Measurements from ENCODE around the gene SLC16A4. TPM values are rescaled to one million over a fixed set of nuclear protein-coding genes. Genes with fewer than 3 reads are reported as not detected.

Gene SLC16A4
- total and polyA plus RNA-seq, 2 experiments from 2014 or later, result 0.94 to 1.6 TPM

DNA sequence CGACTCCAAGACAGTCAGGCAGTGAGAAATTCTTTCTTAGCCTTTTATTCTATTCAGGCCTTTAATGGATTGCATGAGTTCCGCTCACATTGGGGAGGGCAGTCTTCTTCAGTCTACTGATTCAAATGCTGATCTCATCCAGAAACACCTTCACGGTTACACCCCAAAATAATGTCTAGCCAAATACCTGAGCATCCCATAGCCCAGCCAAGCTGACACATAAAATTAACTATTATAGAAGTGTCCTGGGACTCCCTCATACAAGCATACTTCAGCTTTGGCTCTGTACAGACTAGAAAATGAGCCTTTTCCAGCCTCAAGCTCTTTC, 3.6 kb upstream of the SLC16A4 start (continued):
- TF ChIP-seq, protein P1, sequence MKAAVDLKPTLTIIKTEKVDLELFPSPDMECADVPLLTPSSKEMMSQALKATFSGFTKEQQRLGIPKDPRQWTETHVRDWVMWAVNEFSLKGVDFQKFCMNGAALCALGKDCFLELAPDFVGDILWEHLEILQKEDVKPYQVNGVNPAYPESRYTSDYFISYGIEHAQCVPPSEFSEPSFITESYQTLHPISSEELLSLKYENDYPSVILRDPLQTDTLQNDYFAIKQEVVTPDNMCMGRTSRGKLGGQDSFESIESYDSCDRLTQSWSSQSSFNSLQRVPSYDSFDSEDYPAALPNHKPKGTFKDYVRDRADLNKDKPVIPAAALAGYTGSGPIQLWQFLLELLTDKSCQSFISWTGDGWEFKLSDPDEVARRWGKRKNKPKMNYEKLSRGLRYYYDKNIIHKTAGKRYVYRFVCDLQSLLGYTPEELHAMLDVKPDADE (IDR thresholded peaks at IDR 0.05), result no peak
- TF ChIP-seq CREB1 (CRISPR knock-in tag; IDR thresholded peaks at IDR 0.05; ENCODE audit: low read depth), result no peak

DNA sequence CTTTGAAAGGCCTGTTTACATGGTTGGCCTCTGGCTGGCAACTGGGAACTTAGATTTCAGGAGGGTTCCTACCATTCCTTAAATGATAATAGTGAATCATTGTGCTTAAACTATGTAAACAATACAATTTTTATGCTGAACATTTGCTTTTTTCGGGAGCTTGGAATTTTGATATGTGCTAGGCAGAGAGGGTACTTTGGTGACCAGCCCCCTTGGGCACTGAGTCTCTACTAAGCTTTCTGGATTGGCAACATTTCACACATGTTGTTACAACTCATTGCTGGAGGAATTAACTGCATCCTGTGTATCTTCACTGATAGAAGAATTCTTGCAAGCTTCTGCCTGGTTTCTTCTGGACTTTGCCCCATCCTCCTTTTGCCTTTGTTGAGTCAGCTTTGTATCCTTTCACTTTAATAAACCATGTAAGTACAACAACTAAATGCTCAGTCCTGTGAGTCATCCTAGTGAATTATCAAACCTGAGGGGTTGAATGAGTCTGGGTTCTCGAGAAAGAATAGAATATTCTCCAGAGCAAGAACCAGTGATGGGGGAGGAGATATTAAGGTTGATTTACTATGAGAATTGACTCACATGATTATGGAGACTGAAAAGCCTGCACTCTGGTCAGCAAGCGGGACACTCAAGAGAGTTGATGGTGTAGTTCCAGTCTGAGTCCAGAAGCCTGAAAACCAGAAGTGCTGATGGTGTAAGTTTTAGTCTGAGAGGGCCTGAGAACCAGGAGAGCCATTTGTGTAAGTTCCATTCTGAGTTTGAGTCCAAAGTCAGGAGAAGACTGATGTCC, 3.1 kb upstream of the SLC16A4 start:
- no peaks in the 10 kb centered on the region for H3K27me3 Mint-ChIP-seq (ENCODE audit: insufficient read depth, low read depth, poor library complexity)
- TF ChIP-seq, protein P1 (IDR thresholded peaks at IDR 0.05), result no peak
- no peak for TF ChIP-seq EZH2 (IDR thresholded peaks at IDR 0.05; ENCODE audit: low read depth, unreplicated experiment)
- TF ChIP-seq ZNF114 (CRISPR knock-in tag; IDR thresholded peaks at IDR 0.05), result no peak
- no peak for TF ChIP-seq EZH2phosphoT487 (IDR thresholded peaks at IDR 0.05; ENCODE audit: unreplicated experiment)
- TF ChIP-seq, protein P2, sequence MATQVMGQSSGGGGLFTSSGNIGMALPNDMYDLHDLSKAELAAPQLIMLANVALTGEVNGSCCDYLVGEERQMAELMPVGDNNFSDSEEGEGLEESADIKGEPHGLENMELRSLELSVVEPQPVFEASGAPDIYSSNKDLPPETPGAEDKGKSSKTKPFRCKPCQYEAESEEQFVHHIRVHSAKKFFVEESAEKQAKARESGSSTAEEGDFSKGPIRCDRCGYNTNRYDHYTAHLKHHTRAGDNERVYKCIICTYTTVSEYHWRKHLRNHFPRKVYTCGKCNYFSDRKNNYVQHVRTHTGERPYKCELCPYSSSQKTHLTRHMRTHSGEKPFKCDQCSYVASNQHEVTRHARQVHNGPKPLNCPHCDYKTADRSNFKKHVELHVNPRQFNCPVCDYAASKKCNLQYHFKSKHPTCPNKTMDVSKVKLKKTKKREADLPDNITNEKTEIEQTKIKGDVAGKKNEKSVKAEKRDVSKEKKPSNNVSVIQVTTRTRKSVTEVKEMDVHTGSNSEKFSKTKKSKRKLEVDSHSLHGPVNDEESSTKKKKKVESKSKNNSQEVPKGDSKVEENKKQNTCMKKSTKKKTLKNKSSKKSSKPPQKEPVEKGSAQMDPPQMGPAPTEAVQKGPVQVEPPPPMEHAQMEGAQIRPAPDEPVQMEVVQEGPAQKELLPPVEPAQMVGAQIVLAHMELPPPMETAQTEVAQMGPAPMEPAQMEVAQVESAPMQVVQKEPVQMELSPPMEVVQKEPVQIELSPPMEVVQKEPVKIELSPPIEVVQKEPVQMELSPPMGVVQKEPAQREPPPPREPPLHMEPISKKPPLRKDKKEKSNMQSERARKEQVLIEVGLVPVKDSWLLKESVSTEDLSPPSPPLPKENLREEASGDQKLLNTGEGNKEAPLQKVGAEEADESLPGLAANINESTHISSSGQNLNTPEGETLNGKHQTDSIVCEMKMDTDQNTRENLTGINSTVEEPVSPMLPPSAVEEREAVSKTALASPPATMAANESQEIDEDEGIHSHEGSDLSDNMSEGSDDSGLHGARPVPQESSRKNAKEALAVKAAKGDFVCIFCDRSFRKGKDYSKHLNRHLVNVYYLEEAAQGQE (IDR thresholded peaks at IDR 0.05; ENCODE audit: unreplicated experiment), result no peak
- TF ChIP-seq ZNF331 (CRISPR knock-in tag; IDR thresholded peaks at IDR 0.05; ENCODE audit: low read depth), result no peak
- no peak for TF ChIP-seq NANOG (IDR thresholded peaks at IDR 0.05; ENCODE audit: borderline replicate concordance)
- TF ChIP-seq, protein P3, sequence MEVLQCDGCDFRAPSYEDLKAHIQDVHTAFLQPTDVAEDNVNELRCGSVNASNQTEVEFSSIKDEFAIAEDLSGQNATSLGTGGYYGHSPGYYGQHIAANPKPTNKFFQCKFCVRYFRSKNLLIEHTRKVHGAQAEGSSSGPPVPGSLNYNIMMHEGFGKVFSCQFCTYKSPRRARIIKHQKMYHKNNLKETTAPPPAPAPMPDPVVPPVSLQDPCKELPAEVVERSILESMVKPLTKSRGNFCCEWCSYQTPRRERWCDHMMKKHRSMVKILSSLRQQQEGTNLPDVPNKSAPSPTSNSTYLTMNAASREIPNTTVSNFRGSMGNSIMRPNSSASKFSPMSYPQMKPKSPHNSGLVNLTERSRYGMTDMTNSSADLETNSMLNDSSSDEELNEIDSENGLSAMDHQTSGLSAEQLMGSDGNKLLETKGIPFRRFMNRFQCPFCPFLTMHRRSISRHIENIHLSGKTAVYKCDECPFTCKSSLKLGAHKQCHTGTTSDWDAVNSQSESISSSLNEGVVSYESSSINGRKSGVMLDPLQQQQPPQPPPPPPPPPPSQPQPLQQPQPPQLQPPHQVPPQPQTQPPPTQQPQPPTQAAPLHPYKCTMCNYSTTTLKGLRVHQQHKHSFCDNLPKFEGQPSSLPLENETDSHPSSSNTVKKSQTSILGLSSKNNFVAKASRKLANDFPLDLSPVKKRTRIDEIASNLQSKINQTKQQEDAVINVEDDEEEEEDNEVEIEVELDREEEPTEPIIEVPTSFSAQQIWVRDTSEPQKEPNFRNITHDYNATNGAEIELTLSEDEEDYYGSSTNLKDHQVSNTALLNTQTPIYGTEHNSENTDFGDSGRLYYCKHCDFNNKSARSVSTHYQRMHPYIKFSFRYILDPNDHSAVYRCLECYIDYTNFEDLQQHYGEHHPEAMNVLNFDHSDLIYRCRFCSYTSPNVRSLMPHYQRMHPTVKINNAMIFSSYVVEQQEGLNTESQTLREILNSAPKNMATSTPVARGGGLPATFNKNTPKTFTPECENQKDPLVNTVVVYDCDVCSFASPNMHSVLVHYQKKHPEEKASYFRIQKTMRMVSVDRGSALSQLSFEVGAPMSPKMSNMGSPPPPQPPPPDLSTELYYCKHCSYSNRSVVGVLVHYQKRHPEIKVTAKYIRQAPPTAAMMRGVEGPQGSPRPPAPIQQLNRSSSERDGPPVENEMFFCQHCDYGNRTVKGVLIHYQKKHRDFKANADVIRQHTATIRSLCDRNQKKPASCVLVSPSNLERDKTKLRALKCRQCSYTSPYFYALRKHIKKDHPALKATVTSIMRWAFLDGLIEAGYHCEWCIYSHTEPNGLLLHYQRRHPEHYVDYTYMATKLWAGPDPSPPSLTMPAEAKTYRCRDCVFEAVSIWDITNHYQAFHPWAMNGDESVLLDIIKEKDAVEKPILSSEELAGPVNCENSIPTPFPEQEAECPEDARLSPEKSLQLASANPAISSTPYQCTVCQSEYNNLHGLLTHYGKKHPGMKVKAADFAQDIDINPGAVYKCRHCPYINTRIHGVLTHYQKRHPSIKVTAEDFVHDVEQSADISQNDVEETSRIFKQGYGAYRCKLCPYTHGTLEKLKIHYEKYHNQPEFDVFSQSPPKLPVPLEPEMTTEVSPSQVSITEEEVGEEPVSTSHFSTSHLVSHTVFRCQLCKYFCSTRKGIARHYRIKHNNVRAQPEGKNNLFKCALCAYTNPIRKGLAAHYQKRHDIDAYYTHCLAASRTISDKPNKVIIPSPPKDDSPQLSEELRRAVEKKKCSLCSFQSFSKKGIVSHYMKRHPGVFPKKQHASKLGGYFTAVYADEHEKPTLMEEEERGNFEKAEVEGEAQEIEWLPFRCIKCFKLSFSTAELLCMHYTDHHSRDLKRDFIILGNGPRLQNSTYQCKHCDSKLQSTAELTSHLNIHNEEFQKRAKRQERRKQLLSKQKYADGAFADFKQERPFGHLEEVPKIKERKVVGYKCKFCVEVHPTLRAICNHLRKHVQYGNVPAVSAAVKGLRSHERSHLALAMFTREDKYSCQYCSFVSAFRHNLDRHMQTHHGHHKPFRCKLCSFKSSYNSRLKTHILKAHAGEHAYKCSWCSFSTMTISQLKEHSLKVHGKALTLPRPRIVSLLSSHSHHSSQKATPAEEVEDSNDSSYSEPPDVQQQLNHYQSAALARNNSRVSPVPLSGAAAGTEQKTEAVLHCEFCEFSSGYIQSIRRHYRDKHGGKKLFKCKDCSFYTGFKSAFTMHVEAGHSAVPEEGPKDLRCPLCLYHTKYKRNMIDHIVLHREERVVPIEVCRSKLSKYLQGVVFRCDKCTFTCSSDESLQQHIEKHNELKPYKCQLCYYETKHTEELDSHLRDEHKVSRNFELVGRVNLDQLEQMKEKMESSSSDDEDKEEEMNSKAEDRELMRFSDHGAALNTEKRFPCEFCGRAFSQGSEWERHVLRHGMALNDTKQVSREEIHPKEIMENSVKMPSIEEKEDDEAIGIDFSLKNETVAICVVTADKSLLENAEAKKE (CRISPR knock-in tag; IDR thresholded peaks at IDR 0.05), result no peak
- no peak for TF ChIP-seq CREB1 (CRISPR knock-in tag; IDR thresholded peaks at IDR 0.05; ENCODE audit: low read depth)
- TF ChIP-seq JUNB (IDR thresholded peaks at IDR 0.05; ENCODE audit: unreplicated experiment), result no peak
- TF ChIP-seq POLR2AphosphoS5 (IDR thresholded peaks at IDR 0.05; ENCODE audit: low read depth), result no peak

More for the DNA sequence above, 3.1 kb upstream of the SLC16A4 start:
- Histone ChIP-seq H4K20me1 (replicated peaks; ENCODE audit: insufficient read depth) (no peaks in the 10 kb centered on the region), H3K27ac (ENCODE audit: low read depth) (no peak overlapping the region), H3K79me2 (replicated peaks; ENCODE audit: insufficient read depth) (no peaks in the 10 kb centered on the region), H3K27me3 (ENCODE audit: insufficient read depth) (no peaks in the 10 kb centered on the region), H3K4me1 (ENCODE audit: insufficient read depth) (peaks cover 20% of the 10 kb centered on the region), H3K9me2 (ENCODE audit: insufficient read depth) (no peaks in the 10 kb centered on the region), H3F3A (replicated peaks; ENCODE audit: low read depth) (no peaks in the 10 kb centered on the region), H3K36me3 (ENCODE audit: insufficient read depth) (no peaks in the 10 kb centered on the region), H3K4me2 (no peak overlapping the region), H2AFZ (no peak overlapping the region), H3K4me3 (no peak overlapping the region)
- peaks cover 24% of the 10 kb centered on the region for H3K4me1 Mint-ChIP-seq
- no peak for DNase-seq (ENCODE audit: low spot score)
- peaks cover 31% of the 10 kb centered on the region for H3K36me3 Mint-ChIP-seq (ENCODE audit: low read depth)
- H3K27ac Mint-ChIP-seq, result no peak overlapping the region
- H3K9me3 Mint-ChIP-seq, result peaks cover 8% of the 10 kb centered on the region; the same call in 2 of the 3 replicates
- H3K4me3 Mint-ChIP-seq, result no peak overlapping the region
- ATAC-seq, result no peak

All from GM23338 (cell line).